Stimulated activated CD4-positive, alpha-beta T cell treated with anti-CD3 and anti-CD28 coated beads, Interleukin-15, amount 100 ng/mL, for 48 hours (primary cell): Measurements from ENCODE around the gene EYA2.
A peak's percentile ranks its signal among the peaks of the same experiment; 100 is the strongest.

ENCODE experiments used
- DNase-seq, 2 donors: peaks; one replicate each; pipeline ENCODE4 v3.0.0-alpha.2; 2020; ENCODE audit warnings: low read depth in 2 of 2

The EYA2 gene

DNA sequence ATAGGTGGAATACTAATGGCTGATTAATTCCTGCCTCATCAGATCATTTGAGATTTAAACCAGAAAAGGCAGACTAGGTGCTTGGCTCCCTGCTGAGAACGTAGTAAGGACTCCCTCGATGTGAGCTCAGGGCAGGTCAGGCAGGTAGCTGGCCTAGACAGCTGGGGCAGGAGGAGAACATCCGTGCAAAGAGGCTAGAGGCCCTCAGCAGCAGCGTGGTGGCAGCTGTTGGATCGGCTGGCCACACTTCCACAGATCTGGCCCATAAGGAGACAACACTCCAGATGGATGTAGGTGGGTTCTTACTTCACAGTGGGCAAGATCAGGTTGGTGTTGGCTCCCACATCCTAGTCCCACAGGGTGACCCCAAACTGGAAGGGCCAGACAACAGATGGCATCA lies 38.5 kb downstream of the EYA2 start:
- DNase-seq, result no peak

DNA sequence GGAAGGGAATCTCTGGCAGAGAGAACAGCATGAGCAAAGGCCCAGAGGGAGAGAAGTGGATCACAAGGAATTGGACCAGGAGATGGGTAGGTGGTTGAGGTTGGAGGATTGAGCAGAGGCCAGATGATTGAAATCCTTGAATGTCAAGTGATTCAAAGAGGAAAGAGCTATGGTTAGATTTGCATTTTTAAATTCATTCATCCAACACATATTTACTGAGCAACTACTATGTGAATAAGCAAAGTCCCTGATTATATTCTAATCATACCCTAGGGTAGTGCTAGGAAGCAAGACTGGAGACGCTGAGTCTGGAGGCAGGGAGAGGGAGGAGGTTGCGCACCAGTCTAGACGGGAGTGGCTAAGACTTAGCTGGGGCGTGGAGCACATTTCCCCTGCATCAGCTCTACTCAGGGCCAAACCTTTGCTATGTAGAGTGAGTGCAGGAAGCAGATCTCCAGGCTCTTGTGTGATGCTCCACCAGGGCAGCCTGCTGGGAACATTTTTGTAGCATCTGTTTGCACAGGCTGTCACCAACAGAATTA lies 40.2 kb downstream of the EYA2 start:
- DNase-seq, result no peak

DNA sequence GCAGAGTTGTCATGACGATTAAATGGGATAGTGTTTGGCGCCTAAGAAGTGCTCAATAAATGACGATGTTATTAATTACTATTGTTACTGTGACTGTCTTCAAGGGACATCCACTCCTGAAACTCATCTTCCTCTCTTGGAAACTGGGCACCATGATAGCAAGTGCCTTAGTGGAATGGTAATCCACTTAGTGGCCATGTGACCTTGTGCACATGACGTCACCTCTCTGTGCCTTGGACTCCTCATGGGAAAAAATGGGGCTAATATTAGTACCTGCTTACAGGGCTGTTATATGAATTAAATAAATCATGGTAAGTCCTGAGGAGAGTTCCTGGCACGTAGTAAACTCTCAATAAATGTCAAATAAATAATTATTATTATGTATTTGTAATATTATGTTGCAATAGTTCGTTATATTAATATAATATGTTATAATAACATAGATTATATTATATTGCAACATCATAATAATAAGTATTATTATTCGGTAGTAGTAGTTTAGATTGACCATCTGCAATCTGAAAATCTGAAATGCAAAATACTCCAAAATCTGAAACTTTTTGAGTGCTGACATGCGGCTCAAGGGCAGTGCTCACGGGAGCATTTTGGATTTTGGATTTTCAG lies 40.9 kb downstream of the EYA2 start:
- DNase-seq, result no peak

DNA sequence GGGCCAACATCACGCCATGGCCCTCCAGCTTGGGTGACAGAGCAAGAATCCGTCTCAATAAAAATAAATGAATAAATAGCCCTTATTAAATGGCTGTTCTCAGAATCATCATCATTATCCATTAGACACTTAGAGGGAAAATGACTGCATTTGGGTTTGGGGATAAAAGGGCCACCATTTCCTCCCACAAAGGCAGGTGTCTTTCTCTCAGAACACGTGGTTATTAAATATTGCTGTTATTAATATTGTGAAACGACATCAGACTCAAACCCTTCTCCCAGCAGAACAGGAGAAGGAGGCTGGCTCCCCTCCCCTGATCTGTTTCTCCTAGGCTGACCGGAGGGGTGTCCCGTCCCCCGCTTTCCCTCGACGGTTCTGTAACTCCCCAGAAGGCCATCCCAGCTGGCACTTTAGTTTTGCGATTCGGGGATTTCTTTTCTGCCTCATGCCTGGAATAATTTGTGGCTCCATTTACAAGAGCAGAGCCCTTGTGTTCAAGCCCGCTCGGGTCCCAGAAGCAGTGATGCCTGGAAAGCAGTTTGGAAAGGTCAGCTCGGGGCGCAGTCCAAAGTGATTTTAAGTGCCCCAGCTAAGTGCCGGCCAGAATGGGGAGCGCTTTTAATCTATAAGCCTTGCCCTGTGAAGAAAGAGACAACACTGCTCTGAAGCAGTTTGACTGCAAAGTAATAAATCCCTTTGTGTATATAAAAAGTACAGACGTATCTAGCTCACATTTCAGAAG lies 41.9 kb downstream of the EYA2 start:
- no peak for DNase-seq

DNA sequence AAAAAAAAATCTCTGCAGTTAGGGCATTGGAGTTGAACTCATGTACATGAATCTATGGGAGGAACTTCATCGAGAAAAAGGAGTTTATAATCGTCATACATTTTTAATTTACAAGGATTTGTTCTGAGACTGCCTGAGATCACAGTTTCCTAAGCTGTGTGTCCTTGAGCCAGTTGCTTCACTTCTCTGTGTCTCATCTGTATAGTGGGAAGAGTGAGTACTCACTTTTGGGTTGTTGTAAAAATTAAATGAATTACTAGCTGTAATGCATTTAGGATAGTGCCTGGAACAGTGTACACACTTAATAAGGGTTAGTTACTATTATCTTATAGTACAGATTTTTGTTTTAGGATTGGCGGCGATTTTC lies 42.5 kb downstream of the EYA2 start:
- DNase-seq, result no peak

DNA sequence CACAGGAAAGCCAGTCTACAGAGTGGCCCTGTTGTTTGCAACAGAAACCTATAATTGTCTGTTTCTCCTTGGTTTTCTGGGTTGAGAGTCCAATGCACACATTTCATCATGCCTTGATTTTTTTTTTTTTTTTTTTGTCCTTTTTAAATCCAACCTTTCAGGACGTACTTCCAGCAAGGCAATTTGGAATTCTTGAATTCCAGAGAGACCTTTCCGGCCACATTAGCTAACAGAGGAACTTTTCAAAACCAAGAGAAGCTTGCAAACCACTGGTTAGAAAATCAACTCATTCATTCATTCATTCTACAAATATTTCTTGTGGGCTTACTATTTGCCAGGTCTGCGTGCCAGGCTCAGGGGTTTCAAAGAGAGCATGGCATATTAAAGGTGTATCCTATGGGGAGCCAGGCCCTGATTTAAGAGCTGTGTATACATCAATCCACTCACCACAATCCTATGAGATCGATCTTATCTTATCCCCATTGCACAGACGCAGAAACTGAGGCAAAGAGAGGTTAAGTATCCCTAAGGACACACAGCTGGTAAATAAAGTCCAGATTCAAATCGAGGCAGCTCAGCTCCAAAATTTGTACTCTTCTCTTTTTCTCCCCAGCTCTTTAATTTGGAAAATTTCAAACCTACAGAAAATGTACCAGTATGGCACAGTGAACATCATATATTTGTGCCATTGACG lies 43.0 kb downstream of the EYA2 start:
- no peak for DNase-seq

DNA sequence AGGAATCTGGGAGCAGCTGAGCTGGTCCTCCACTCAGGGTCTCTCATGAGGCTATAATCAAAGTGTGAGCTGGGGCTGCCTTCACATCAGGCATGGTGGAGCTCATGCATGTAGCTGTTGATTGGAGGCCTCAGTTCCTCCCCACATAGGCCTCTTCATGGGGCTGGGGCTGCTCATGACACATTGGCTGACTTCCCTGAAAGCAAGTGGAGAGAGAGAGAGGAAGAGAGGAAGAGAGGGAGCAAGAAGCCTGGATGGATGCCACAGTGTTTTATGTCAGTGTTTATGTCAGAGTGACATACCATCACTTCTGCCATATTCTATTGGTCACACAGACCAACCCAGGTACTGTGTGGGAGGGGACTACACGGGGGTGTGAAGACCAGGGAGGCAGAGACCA lies 43.8 kb downstream of the EYA2 start:
- no peak for DNase-seq

DNA sequence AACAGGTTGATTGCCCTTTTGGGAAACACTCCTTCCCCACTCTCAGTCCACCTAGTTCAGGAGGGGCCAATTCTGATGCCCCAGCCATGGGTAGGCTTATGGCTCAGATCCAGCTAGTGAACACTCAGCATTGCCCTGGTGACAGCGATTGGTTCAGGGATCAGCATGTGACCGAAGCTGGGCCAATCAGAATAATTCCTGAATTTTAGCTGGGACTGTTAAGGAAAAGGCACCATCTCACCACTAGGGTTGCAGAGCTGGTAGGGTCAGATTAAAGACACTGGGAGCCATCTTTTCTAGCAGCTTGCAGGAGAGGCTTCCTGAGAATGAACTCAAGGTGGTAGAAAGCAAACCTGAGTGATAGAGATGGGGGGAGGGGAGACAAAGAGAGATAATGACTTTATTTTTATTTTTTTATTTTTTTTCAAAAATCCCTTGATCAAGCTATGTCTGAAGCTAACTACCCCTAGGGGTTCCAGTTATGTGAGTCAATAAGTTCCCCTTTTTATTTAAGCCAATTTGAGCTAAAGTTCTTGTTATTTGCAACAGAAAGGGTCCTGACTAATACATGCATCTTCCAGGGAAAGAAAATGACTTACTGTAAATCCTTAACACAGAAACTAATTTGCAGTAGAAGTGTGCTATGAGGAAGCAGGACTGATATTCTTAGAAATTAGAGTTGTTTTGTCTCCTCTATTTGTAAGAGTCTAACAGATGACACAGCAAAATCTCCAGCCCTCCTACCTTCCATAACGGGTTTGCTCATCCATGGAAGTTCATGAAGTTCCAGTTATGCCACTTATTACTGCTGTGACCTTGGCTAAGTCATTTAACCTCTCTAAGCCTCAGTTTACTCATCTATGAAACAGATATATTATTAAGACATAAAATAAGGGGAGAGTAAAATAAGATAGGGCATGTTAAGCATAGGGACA lies 44.7 kb downstream of the EYA2 start:
- DNase-seq, result no peak

DNA sequence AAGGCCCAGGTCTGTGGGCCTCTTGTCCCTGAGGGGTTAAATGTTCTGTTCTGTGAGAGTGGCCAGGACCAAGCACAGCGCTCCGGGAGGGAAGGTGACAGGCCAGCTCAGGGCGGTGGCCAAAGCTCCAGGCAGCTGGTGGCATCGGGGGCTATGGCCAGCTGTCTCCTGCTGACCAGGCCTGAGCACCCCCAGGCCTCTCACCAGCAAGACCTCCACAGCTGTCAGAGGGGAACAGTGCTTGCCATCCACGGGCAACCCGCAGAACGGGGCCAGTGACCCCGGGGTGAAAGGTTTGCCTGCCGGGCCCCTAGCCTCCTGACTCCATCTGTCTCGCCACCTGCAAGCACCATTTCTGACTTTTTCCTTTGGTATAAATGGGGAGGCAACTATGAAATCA lies 46.0 kb downstream of the EYA2 start:
- no peak for DNase-seq

DNA sequence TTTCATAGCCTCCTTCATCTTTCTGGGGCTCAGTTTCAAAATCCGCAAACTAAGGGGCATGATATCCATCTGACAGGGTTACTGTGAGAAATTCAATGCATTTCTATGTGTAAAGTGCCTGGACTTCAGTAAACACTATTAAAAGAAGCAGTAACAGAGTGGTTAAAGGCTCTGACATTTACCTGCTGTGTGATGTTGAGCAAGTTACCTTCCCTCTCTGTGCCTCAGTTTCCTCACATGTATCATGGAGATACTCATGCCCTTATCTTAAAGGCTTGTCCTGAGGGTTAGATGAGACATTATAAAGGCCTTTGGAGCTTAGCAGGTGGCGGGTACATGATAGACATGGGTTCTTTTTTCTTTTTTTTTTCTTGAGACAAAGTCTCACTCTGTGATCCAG lies 46.8 kb downstream of the EYA2 start:
- no peak for DNase-seq

DNA sequence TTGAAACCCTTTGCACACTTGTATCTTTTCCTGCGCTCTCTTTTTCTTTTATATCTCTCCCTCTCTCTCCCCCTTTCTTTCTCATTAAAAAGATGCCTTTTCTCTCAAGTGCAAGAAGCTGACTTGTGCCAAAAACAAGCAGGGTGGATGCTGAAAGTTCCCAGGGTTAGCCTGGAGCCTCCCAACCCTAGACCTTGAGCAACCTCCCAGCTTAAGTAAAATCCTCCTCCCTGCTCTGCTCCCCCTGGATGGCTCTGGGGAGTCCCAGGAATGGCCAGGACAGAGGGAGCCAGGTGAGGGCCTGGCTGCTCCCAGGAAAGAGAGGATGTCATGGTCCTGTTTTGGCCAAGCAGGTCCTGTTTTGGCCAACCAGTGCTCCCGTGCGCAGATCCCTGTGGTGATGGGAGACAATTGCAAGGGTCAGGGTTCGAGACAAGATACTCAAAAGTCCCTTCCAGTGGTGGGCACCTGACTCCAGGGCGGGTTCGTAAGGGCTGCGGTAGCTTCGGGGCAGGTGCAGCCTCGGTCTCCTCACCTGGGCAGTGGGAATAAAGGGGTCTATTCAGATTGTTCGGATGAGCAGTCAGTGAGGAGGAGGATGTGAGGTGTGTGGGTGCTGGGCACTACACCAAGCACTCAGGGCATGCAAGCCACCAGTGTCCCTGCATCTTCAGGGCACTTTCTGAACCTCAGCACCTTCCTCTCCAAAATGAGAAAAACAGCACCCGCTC lies 49.4 kb downstream of the EYA2 start:
- DNase-seq, result no peak

DNA sequence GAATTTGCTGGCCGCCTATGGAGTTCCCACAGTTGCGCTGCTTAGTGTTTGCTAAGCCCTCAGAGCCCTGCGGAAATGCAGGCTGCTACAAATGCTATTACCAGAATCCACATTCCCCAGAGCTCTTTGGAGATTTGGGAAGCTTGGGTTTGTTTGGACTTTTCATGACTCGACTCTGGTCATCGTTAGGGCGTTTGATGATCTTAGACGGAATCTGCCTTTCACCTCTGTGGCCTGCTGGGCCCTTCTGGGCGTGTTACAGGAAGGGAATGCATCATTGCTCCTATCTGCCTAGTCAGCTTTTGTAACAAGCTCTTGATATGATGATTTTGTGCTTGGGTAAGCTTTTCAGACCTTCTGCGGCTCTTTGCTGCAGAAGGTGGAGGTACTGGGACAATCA lies 50.8 kb downstream of the EYA2 start:
- no peak for DNase-seq

DNA sequence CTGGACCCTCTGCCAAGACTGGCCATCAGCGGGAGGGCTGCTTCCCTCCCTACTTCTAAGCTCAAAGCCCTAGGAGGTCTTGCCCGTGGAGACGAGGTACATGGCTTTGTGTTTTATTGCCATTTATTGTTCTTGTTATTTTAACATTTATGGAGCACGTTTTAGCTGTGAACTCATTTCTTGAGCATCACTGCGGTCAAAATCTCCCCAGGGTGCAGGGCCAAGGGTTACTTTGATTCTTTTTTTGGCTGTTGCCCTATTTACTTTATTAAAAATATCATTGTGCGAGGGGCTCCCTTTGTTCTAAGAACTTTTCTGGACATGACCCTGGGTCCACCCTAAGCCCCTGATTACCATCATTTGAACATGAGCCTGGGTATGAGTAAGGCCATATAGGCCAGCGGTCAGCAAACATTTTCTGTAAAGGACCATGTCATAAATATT lies 51.6 kb downstream of the EYA2 start:
- no peak for DNase-seq

DNA sequence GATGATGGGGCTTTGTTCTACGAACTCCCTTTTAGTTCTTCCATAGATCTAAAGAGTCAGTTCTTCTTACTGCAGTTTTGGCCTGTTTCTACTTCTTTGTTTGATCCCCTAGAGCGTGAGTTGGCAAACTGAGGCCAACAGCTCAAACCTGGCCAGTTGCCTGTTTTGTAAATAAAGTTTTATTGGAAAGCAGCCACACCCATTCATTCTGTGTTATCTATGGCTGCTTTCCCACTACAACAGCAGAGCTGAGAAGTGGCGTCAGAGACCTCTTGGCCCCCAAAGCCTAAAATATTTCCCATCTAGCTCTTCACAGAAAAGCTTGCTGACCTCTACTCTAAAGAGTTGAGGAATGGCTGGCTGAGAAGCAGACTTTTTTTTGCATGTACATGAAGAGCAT lies 52.2 kb downstream of the EYA2 start:
- no peak for DNase-seq

DNA sequence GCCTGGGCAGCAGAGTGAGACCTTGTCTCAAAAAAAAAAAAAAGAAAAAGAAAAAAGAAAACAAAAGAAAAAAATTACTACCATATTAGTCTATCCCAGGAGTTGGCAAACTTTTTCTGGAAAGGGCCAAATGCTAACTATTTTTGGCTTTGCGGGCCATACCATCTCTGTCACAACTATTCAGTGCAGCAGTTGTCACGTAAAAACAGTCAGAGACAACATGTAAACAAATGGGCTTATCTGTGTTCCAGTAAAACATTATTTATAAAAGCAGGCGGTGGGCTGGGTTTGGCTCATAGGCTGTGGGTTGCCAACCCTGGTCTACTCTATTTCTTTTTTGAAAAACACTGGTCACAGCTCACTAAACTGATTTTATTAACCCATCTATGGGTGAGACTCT lies 53.4 kb downstream of the EYA2 start:
- no peak for DNase-seq

DNA sequence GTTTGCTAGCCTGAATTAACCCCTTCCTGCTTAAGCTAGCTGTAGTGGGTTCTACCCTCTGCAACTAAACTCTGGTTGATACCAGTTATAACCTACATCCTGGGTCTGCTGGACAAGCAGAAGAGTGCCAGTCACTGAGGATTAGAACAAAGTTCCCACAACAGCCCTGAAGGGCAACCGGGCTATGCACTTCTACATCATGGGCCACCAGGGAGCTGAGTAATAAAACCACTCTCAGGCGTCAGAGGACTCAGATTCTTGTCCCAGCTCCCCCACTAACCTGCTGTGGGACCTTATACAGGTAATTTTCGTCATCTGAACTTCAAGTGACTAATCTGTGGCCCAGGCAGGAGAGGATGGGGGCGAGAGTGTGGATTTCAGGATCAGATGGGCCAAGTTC lies 56.8 kb downstream of the EYA2 start:
- DNase-seq, result peak; percentile 2 to 15

DNA sequence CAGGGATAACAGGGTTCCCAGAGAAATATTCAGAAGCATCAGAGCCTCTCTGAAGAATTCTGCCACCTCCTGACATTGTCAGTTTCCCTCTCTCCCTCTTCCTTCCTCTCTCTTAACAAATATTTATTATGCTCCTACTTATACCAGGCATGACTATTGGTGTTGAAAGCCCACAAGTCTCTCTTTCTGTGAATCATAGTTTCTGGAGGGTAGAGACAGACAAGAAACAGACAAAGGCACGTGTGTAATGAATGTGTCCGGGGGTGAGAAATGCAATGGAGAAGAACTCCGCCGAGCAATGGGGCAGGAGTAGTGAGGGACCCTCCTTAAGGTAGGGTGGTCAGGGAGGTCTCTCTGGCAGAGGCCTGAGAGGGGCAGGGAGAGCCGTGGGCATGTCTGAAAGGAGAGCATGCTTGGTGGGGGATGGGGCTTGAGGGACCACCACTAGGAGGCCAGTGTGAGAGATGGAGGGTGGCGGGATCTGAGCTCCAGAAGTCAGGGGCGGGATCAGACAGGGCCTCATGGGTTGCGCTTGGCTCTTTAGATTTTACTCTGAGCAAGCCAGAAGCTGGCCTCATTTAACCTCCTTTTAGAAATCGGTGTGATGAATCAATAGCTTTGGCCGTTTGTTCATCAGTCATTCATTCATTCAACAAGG lies 57.3 kb downstream of the EYA2 start:
- DNase-seq, result no peak

DNA sequence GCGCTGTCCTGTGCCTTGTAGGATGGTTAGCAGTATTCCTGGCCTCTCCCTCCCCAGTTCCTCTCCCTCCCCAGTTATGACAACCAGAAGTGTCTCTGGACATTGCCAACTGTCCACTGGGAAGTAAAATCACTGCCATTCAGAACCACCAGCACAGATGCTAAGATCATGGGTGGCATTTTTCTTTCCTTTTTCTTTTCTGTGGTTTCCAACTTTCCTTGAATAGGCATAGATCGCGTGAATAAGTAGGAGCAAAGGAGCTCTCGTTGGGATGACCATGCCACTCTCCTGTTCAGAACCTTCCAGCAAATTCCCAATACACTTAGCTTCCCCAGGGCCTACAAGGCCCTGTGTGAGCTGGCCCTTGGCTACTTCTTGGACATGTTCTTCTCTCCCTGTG lies 59.0 kb downstream of the EYA2 start:
- DNase-seq, result no peak

DNA sequence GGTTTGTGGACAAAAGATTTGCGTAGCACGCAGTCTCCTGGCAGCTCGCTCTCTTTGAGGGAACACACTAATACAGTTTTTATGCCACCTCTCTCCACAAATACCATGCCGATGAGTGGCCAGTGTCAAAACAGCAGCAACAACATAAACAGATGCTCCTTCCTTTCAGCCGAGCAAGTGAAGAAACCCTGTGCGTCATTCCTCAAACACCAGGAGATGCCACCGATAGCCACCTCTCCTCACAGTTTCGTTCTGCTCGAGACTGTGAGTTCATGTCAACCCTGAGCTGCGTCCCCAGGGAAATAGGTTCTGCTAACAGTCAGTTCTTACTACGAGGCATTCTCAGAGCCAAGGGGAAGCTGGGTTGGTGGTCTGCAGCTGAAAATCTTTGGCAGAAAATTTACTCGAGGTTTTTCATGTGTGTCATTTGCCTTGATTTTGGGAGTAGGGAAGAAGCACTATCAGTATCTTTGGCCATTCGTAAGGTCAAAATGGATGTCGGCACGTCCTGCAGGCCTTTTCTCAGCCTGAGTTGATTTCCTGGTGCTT lies 59.9 kb downstream of the EYA2 start:
- no peak for DNase-seq
